GM21737 (cell line): ENCODE results near the gene SFXN4.
A peak's percentile ranks its signal among the peaks of the same experiment; 100 is the strongest.

Experiments
- ATAC-seq: cut with Tn5 transposase; IDR thresholded peaks from one replicate; pipeline ENCODE4 v1.9.1; 2021; ENCODE audit warnings: mild to moderate bottlenecking, moderate library complexity; ENCODE audit not compliant: unreplicated experiment

SFXN4 gene, protein sequence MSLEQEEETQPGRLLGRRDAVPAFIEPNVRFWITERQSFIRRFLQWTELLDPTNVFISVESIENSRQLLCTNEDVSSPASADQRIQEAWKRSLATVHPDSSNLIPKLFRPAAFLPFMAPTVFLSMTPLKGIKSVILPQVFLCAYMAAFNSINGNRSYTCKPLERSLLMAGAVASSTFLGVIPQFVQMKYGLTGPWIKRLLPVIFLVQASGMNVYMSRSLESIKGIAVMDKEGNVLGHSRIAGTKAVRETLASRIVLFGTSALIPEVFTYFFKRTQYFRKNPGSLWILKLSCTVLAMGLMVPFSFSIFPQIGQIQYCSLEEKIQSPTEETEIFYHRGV

GRCh38 chr10:119165171-119166117 is at the start of gene SFXN4:
Gene SFXN4, minus strand, starts transcription at chr10:119165714. Its CDS starts 67 bp downstream, at chr10:119165647.
- peak; percentile 90 for ATAC-seq

DNA sequence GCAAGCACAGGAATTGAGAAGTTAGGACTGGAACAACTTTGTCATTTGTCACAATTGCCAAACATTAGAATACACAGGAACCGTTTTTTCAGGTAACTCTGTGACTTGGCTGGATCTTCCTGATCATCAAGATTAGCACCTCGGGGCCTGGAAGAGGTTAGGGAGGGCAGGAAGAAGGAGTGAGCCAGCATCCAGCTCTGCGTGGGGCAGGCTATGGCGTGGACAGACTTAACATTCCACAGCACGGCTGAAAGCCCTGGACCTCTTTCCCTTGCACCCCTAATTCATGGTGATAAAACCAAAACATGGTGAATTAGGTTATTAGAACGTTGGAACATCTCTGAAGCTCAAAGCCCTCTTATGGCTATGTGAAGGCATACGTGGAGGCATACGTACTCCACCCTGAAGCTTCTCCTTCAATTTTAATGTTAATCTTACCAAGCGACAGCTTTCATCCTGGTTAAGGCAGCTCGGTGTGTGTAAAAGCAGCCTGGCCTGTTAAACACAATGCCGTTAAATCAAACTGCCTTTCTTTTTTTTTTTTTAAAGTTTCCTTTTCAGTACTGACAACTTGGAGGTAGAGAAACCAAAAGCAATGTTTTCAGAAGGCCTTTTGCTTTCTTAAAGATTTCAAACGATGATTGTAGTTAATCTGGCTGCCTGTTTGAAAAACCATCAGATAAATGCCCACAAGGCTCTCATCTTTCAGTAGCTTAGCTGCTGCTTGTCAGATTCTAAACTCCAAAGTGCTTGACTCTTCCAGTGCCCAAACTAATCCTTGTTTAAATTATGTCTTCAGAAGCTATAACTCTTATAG is 46.3 kb upstream of the SFXN4 start:
- no peak for ATAC-seq

DNA sequence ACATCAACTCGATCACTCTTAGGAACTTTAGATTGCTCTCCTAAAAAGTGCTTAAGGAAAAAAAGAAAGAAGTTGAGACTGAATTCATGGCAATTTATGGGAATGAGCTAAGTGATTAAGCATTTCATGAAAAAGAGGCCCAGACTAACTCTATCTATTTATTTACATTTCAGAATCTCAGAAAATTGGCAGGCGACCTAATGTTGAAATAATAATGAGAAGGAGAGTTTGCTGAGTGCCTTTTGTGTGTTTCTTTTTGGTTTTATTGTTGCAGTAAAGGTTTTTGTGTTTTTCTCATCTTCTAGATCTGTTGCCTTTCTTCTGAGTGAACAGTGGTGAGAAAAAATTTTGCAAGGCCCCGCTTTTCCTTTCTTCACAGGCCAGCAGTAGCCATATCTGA is 45.7 kb upstream of the SFXN4 start:
- ATAC-seq: no peak

GRCh38 chr10:119210633-119211032 is 45.1 kb upstream of the SFXN4 start:
- ATAC-seq: no peak

GRCh38 chr10:119209736-119210355 is 44.3 kb upstream of the SFXN4 start:
- ATAC-seq: no peak

DNA sequence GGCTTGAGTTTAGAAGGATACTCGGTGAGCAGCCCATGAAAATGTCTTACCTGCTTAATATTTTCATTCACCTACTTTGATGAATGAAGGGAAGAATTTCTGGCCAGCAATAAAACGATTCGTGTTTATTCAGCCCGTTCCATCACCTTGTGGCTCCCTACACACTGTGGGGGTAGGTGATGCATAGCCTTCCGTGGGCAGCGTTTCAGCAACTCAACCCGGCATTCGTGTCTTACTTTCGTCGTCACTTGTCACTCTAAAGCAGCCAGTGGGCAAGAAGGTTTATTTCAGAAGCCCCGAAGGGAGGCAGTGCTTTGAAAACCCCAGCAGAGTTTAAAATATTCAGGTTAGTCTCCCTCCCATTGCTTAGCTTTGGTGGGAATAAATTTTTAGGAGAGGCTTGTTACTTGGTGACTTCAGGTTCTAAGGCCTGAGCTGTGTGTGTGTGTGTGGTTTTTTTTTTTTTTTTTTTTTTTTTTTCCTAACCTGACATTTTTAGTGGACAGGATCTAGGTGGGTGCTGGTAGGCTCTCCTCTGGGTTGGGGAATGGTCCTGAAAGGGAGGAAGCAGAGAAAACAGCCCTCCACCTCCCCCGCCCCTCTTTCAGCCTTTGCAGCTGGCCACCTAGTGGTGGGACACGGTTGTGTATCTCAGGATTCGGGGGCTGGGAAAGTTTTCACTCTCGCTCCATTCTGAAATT is 43.7 kb upstream of the SFXN4 start:
- no peak for ATAC-seq

- ATAC-seq: no peak
Observed at GRCh38 chr10:119208553-119208940, 43.0 kb upstream of the SFXN4 start.

DNA sequence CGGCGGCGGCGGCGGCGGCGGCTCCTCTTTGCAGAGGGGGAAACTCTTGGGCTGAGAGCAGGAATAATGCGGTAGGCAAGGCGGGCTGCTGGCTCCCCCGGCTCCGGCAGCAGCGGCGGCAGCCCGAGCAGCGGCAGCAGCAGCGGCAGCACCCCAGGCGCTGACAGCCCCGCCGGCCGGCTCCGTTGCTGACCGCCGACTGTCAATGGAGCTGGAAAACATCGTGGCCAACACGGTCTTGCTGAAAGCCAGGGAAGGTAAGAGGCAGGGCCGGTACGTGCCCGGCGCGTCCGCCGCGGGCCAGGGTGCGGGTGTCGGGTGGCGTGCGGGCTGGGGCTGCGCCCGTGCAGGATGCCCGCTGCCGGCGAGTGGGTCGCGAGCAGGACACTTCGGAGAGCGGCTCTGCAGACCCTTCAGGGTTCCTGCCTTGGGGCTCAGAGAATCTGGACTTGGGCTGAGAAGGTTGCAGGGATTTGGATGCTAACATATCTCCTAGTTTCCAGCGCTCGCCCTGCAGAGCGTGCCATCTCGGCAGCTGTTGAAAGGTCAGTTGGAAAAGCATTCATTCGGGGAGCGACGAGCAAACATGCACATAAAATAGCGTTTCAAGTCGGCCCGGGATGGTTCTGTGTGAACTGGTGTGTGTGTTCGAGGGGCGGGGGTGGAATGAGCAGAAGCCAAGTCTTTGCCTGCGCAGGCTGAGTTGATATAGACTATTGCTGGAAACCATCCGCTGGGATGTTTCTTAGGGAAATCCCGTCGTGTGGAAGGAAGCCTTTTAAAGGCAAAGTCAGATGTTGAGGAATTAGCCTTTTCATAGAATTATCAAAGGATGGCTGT is 42.4 kb upstream of the SFXN4 start:
- ATAC-seq: peak; percentile 10

DNA sequence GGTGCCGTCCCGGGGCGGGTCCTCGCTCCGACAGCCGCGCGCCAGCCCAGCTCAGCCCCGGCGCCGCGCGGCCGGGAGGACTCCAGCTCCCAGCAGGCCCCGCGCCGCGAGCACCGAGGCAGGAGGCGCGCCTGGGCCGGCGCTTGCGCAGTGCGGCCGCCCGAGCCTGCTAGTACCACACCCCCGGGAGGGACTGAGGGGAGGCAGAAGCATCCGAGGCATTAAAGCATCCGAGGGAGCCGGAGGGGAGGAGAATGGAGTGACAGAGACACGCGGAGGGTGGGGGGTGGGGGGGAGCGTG is 41.8 kb upstream of the SFXN4 start, which contains the start of gene GRK5:
Gene GRK5, plus strand, starts transcription at position 206 of the 301 bp plus-strand sequence. CDS start 347 bp downstream, outside the sequence.
- peak; percentile 74 for ATAC-seq

GRCh38 chr10:119206603-119207365 is 41.3 kb upstream of the SFXN4 start:
- ATAC-seq: peak; percentile 44

- ATAC-seq: peak; percentile 17
Observed at GRCh38 chr10:119205894-119206602, 40.5 kb upstream of the SFXN4 start.

DNA sequence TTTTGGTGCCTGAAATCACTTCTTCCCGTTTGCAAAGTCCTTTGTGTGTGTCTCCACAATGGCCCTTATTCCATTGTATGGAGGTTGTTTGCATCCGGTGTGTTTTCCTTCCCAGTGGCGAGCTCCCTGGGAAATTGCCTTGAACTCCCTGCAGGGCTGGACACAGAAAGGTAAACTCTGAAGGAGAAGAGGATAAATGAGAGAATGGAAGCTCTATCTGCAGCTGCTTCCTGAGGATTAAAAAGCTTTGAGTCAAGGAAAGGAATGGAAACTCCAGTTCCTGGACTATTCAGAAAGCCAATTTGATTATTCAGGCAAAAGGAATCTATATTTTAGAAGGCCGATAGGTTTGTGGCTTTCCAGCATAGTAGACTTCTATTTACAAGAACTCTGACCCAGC is 37.5 kb upstream of the SFXN4 start:
- ATAC-seq: no peak

DNA sequence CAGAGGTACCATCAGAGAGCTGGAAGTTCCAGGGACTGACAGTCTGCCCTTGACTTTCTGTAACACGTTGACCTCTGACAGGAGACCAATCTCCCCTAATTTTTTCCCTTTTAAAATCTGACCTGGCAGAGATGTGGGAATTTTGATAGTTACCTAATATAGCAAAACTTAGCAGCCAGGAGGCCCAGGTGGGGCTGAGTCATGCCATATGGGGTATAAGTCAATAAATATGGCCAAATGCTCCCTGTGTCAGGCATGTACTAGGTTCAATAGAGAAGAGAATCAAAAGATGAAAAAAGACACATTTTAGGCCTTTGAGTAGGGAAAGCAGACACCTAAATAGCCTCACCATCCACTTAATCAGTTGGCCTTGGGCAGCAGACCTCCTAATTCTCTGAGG is 35.7 kb upstream of the SFXN4 start:
- ATAC-seq: no peak

GRCh38 chr10:119199231-119199992 is 33.9 kb upstream of the SFXN4 start:
- no peak for ATAC-seq

- ATAC-seq: no peak
Observed at GRCh38 chr10:119198438-119198837, 32.9 kb upstream of the SFXN4 start.

DNA sequence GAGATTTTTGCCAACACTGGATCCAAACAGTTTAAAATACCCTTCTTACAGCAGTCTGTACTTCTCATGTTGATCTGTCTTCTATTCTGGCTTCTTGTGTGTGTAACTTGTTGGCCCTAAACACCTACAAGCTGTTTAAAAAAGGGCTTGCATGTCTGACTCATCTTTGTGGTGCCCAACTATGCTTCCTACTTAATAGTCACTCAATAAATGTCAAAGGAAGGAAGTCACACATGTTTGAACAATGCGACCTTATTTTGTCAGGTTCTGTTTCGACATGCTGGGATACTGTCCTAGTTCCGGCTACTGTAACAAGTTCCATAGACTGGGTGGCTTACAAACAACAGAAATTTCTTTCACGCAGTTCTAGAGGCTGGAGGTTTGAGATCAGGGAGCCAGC is 32.4 kb upstream of the SFXN4 start:
- no peak for ATAC-seq

GRCh38 chr10:119191881-119192280 is 26.4 kb upstream of the SFXN4 start:
- ATAC-seq: no peak
